Peyer's patch (tissue), 4 donors: Measurements from ENCODE around the gene ARFGAP3.

ENCODE experiments used
- POLR2A ChIP-seq, 2 donors: fragments of 450-650 bp; IDR thresholded peaks; one replicate each; pipeline ENCODE4 v1.5.1; 2017; ENCODE audit warnings: antibody characterized with exemption in 2 of 2, mild to moderate bottlenecking in 2 of 2, moderate library complexity in 2 of 2
- TF ChIP-seq, protein P1 (sequence below), 6 experiments: fragments of 450-650 bp in 4 of 6; fragments of 200-600 bp in 2 of 6; sonication (generic) in 1 of 6; IDR thresholded peaks; one replicate each; pipeline ENCODE4 v1.5.1; 2017 to 2019; ENCODE audit warnings: antibody characterized with exemption in 6 of 6, mild to moderate bottlenecking in 3 of 6, moderate library complexity in 1 of 6

DNA sequence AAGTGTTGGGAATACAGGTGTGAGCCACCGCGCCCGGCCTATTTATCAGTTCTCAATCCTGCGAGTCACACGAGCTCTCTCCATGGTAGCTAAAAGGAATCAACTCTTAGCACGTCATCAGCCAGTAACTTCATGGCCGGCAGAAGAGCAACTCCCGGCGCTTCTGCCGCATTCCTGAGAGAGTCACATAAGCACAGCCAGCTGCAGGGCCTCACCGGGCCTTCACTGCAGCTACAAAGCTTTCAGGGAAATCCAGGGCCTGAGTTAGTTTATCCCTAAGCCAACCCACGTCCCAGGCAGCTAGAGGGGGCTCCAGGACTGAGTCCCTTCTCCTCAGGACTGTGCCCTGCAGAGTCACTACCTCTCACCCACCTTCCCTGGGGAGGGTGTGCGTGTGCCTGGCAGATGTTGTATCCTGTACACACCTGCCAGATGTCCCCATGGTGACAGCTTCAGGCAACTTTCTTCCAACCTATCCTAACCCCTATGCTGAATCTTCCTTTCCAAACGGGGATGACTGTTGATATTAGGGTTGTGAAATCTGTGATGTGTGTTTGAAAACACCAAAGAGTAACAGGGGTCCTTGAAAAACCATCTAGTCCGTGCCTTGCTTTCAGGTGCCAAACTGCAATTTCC lies 45.9 kb upstream of the ARFGAP3 start:
- TF ChIP-seq POLR2A (IDR thresholded peaks at IDR 0.05): no peak
- TF ChIP-seq, protein P1, sequence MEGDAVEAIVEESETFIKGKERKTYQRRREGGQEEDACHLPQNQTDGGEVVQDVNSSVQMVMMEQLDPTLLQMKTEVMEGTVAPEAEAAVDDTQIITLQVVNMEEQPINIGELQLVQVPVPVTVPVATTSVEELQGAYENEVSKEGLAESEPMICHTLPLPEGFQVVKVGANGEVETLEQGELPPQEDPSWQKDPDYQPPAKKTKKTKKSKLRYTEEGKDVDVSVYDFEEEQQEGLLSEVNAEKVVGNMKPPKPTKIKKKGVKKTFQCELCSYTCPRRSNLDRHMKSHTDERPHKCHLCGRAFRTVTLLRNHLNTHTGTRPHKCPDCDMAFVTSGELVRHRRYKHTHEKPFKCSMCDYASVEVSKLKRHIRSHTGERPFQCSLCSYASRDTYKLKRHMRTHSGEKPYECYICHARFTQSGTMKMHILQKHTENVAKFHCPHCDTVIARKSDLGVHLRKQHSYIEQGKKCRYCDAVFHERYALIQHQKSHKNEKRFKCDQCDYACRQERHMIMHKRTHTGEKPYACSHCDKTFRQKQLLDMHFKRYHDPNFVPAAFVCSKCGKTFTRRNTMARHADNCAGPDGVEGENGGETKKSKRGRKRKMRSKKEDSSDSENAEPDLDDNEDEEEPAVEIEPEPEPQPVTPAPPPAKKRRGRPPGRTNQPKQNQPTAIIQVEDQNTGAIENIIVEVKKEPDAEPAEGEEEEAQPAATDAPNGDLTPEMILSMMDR (IDR thresholded peaks at IDR 0.05): no peak
